ENCODE data around the gene MGAT5B.

MGAT5B gene

GRCh38 chr17:76992891-76993290 is 124.7 kb downstream of the MGAT5B start:
- H3K4me1 Mint-ChIP-seq: peaks cover 19% of the 10 kb centered on the region
- DNase-seq (ENCODE audit: low spot score in 2 of 2): no peak
- H3K27ac Mint-ChIP-seq: peak overlapping the region; percentile 32
- H3K4me3 Mint-ChIP-seq: no peak overlapping the region
- no peaks in the 10 kb centered on the region for H3K9me3 Mint-ChIP-seq
- H3K36me3 Mint-ChIP-seq: no peaks in the 10 kb centered on the region
- ATAC-seq: no peak

- no peak for ATAC-seq
- Mint-ChIP-seq H3K27ac (peak overlapping the region; percentile 32), H3K4me1 (peaks cover 26% of the 10 kb centered on the region), H3K4me3 (no peak overlapping the region), H3K9me3 (no peaks in the 10 kb centered on the region), H3K36me3 (no peaks in the 10 kb centered on the region)
- DNase-seq (ENCODE audit: low spot score in 2 of 2): no peak
These were observed 125.4 kb downstream of the MGAT5B start for GRCh38 chr17:76993651-76994050.

GRCh38 chr17:76994237-76994637 is 126.0 kb downstream of the MGAT5B start:
- no peak for ATAC-seq
- peak overlapping the region; percentile 73 for H3K27ac Mint-ChIP-seq

GRCh38 chr17:76995387-76996105 is 127.3 kb downstream of the MGAT5B start:
- peaks cover 31% of the 10 kb centered on the region for H3K4me1 Mint-ChIP-seq
- H3K27ac Mint-ChIP-seq: peak overlapping the region; percentile 73
- no peaks in the 10 kb centered on the region for H3K9me3 Mint-ChIP-seq
- DNase-seq (ENCODE audit: low spot score in 2 of 2) (no peak), ATAC-seq (no peak)
- no peaks in the 10 kb centered on the region for H3K36me3 Mint-ChIP-seq
- H3K4me3 Mint-ChIP-seq: no peak overlapping the region

More at GRCh38 chr17:76994237-76994637, 126.0 kb downstream of the MGAT5B start:
- Mint-ChIP-seq H3K9me3 (no peaks in the 10 kb centered on the region), H3K4me3 (no peak overlapping the region), H3K4me1 (peaks cover 31% of the 10 kb centered on the region), H3K36me3 (no peaks in the 10 kb centered on the region)
- no peak for DNase-seq (ENCODE audit: low spot score in 2 of 2)

- peaks cover 31% of the 10 kb centered on the region for H3K4me1 Mint-ChIP-seq
- ATAC-seq (no peak), DNase-seq (ENCODE audit: low spot score in 2 of 2) (no peak)
- no peaks in the 10 kb centered on the region for H3K9me3 Mint-ChIP-seq
- H3K4me3 Mint-ChIP-seq: peak overlapping the region; percentile 52
- H3K36me3 Mint-ChIP-seq: no peaks in the 10 kb centered on the region
- H3K27ac Mint-ChIP-seq: peak overlapping the region; percentile 90
These were observed 128.8 kb downstream of the MGAT5B start for GRCh38 chr17:76996741-76997694.

GRCh38 chr17:76997981-76998531 is 129.9 kb downstream of the MGAT5B start:
- DNase-seq (ENCODE audit: low spot score in 2 of 2) (peak; percentile 32 to 78), ATAC-seq (peak; percentile 94)
- Mint-ChIP-seq H3K36me3 (no peaks in the 10 kb centered on the region), H3K9me3 (no peaks in the 10 kb centered on the region), H3K4me3 (peak overlapping the region; percentile 52), H3K4me1 (peaks cover 31% of the 10 kb centered on the region), H3K27ac (peak overlapping the region; percentile 90)

GRCh38 chr17:76998839-76999238 is 130.6 kb downstream of the MGAT5B start:
- Mint-ChIP-seq H3K27ac (peak overlapping the region; percentile 90), H3K4me1 (peaks cover 31% of the 10 kb centered on the region), H3K4me3 (peak overlapping the region; percentile 52), H3K9me3 (no peaks in the 10 kb centered on the region), H3K36me3 (no peaks in the 10 kb centered on the region)
- peak in 1 of 2 donors; percentile 55 for DNase-seq (ENCODE audit: low spot score in 2 of 2)
- ATAC-seq: peak; percentile 5

Data from stimulated activated effector memory CD8-positive, alpha-beta T cell treated with anti-CD3 and anti-CD28 coated beads, Interleukin-12 subunit alpha, Interleukin-12 subunit beta, amount 100 ng/mL, for 72 hours (primary cell).